Ishikawa (cell line): Measurements from ENCODE around the gene BMP7.

Experiments used
- CEBPB ChIP-seq: IDR thresholded peaks from 2 replicates; pipeline ENCODE4 v1.6.1; 2012
- CREB1 ChIP-seq: IDR thresholded peaks from 2 replicates; pipeline ENCODE4 v1.6.1; 2012; ENCODE audit warnings: low read depth
- EGR1 ChIP-seq: IDR thresholded peaks from 2 replicates; pipeline ENCODE4 v1.6.1; 2012
- EP300 ChIP-seq: IDR thresholded peaks from 2 replicates; pipeline ENCODE4 v1.6.1; 2012; ENCODE audit warnings: borderline replicate concordance
- FOXM1 ChIP-seq: IDR thresholded peaks from 2 replicates; pipeline ENCODE4 v1.6.1; 2012; ENCODE audit warnings: low read depth, borderline replicate concordance
- MAX ChIP-seq: IDR thresholded peaks from 2 replicates; pipeline ENCODE4 v1.6.1; 2012
- NFIC ChIP-seq: IDR thresholded peaks from 2 replicates; pipeline ENCODE4 v1.6.1; 2012
- RAD21 ChIP-seq: IDR thresholded peaks from 2 replicates; pipeline ENCODE4 v1.6.1; 2012; ENCODE audit warnings: low read depth
- REST ChIP-seq: IDR thresholded peaks from 2 replicates; pipeline ENCODE4 v1.6.1; 2012; ENCODE audit warnings: low read depth, mild to moderate bottlenecking
- TAF1 ChIP-seq: IDR thresholded peaks from 2 replicates; pipeline ENCODE4 v1.6.1; 2012; ENCODE audit warnings: low read depth, mild to moderate bottlenecking
- TCF12 ChIP-seq: IDR thresholded peaks from 2 replicates; pipeline ENCODE4 v1.6.1; 2012; ENCODE audit warnings: low read depth
- TEAD4 ChIP-seq: IDR thresholded peaks from 2 replicates; pipeline ENCODE4 v1.6.1; 2012
- USF1 ChIP-seq: IDR thresholded peaks from 2 replicates; pipeline ENCODE4 v1.6.1; 2012
- YY1 ChIP-seq: IDR thresholded peaks from 2 replicates; pipeline ENCODE4 v1.6.1; 2012; ENCODE audit warnings: low read depth
- ZBTB7A ChIP-seq: IDR thresholded peaks from 2 replicates; pipeline ENCODE4 v1.6.1; 2012; ENCODE audit warnings: low read depth

Gene BMP7

GRCh38 chr20:57123504-57123903 lies 142.9 kb downstream of the BMP7 start:
- TF ChIP-seq REST (no peak), USF1 (no peak), MAX (no peak), TEAD4 (no peak), EP300 (no peak), CEBPB (no peak), RAD21 (no peak), ZBTB7A (no peak), YY1 (no peak), FOXM1 (no peak), TCF12 (no peak), TAF1 (no peak), NFIC (no peak), EGR1 (no peak), CREB1 (no peak)

- TF ChIP-seq EGR1 (no peak), MAX (no peak), CREB1 (no peak), ZBTB7A (no peak), TEAD4 (no peak), USF1 (no peak), FOXM1 (no peak), RAD21 (no peak), TCF12 (no peak), TAF1 (no peak), EP300 (no peak), CEBPB (no peak), REST (no peak), NFIC (no peak), YY1 (no peak)
Measured at GRCh38 chr20:57122536-57123489, 143.6 kb downstream of the BMP7 start.

- TF ChIP-seq TAF1, result no peak
- TF ChIP-seq USF1, result no peak
- no peak for TF ChIP-seq YY1
- TF ChIP-seq MAX, result no peak
- TF ChIP-seq EP300, result no peak
- TF ChIP-seq RAD21, result no peak
- TF ChIP-seq CEBPB, result no peak
- TF ChIP-seq TEAD4, result no peak
- TF ChIP-seq NFIC, result no peak
- no peak for TF ChIP-seq CREB1
- no peak for TF ChIP-seq ZBTB7A
- TF ChIP-seq FOXM1, result no peak
- no peak for TF ChIP-seq EGR1
- TF ChIP-seq REST, result no peak
- TF ChIP-seq TCF12, result no peak
Measured at GRCh38 chr20:57118964-57119363, 147.5 kb downstream of the BMP7 start.
